Activated CD4-positive, alpha-beta T cell treated with anti-CD3 and anti-CD28 coated beads, Interleukin-2, amount 10 ng/mL, durations not matched to agents 24 days and 14 days (primary cell): ENCODE measurements around the gene TFIP11. TPM values are rescaled to one million over a fixed set of nuclear protein-coding genes. Genes with fewer than 3 reads are reported as not detected.

Experiments
- DNase-seq: peaks from one replicate; pipeline ENCODE4 v3.0.0; 2022
- H3K27ac Mint-ChIP-seq: one replicate; pipeline ENCODE4 v1.8.0; 2022; ENCODE audit warnings: mild to moderate bottlenecking, mixed read lengths
- H3K27me3 Mint-ChIP-seq: one replicate; pipeline ENCODE4 v1.8.0; 2022; ENCODE audit warnings: mixed read lengths
- H3K36me3 Mint-ChIP-seq: one replicate; pipeline ENCODE4 v1.8.0; 2022; ENCODE audit warnings: low read depth, mild to moderate bottlenecking, mixed read lengths
- H3K4me1 Mint-ChIP-seq: one replicate; pipeline ENCODE4 v1.8.0; 2021; ENCODE audit warnings: mixed read lengths
- H3K4me3 Mint-ChIP-seq: one replicate; pipeline ENCODE4 v1.8.0; 2022; ENCODE audit warnings: mild to moderate bottlenecking, moderate library complexity, mixed read lengths
- H3K9me3 Mint-ChIP-seq: one replicate; pipeline ENCODE4 v1.8.0; 2021; ENCODE audit warnings: mixed read lengths
- intact Hi-C: fragments of 100-400 bp; cut with micrococcal nuclease; formaldehyde crosslinking; loops from one replicate; pipeline ENCODE4 v1.15.1; 2023
- total RNA-seq: library from RNA; stranded (reverse); gene quantifications from 2 replicates; pipeline ENCODE4 v1.2.3, GENCODE V29; 2022

The TFIP11 gene
- total RNA-seq, 1 donor from 2014 or later: 56.3 TPM

DNA sequence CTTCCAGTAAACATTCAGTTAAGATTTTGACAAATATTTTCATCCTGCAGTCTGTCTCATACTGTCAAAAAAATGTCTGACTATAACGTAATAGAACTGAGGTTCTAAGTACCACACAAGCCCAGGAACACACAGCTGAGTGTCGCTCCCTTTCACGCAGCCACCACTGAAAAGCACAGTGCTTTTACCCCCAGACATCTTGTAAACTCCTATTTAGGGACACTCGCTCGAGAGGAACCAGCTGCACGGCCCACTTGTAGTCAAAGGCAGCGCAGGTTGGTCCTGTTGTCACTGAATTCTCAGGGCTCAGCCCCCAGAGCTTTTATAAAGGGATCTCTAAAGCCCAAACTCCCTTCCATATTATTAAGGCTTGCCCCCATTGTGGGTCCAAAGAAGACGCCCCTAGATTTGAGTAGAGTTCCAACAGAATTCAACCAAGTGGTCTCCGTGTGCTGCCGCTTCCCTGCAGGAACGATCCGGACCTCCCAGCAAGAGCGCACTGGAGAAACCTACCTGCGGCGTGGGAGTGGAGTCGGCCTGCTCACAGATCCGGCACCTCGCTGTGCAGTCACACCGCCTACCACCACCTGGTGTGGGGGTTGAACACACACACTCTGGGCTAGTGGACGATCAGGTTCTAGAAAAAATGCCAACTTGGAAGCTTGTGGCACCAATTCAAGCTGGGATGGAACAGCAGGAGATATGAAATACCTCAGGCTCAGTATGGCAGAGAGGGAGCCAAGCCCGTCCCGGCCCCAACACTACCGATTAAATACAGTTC lies 59.8 kb downstream of the TFIP11 start:
- Mint-ChIP-seq H3K4me3 (no peak overlapping the region), H3K4me1 (no peaks in the 10 kb centered on the region), H3K27me3 (no peaks in the 10 kb centered on the region), H3K27ac (no peak overlapping the region), H3K9me3 (no peaks in the 10 kb centered on the region), H3K36me3 (peaks cover 27% of the 10 kb centered on the region)
- intact Hi-C loops: no loop called here
- no peak for DNase-seq

- Mint-ChIP-seq H3K4me1 (no peaks in the 10 kb centered on the region), H3K9me3 (no peaks in the 10 kb centered on the region), H3K4me3 (no peak overlapping the region), H3K27ac (no peak overlapping the region), H3K27me3 (no peaks in the 10 kb centered on the region), H3K36me3 (peaks cover 19% of the 10 kb centered on the region)
- intact Hi-C loops: no loop called here
- no peak for DNase-seq
Observed at GRCh38 chr22:26450453-26451185, 61.7 kb downstream of the TFIP11 start.

DNA sequence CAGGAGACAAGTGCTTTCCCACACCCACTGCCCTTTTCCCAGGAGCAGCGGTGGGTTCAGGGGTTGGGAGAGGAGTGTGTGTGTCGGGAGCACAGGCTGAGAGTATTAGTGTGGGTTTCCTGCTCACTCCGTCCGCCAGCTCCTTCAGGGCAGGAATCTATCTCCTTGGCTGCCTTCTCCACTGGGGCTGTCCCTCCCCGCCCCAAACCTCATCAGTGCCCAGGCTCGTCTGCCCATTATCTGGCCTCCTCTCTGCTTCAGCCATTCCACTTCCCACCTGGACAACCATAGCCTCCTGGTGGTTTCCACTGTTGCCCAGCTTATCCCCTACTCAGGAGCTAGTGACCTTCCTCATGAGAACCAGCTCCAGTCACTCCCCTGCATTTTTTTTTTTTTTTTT lies 63.3 kb downstream of the TFIP11 start:
- Mint-ChIP-seq H3K27me3 (no peaks in the 10 kb centered on the region), H3K27ac (no peak overlapping the region), H3K9me3 (no peaks in the 10 kb centered on the region), H3K36me3 (peaks cover 19% of the 10 kb centered on the region), H3K4me3 (no peak overlapping the region), H3K4me1 (no peaks in the 10 kb centered on the region)
- no peak for DNase-seq
- intact Hi-C loops: no loop called here

GRCh38 chr22:26448334-26448733 lies 63.9 kb downstream of the TFIP11 start:
- DNase-seq: no peak
- H3K9me3 Mint-ChIP-seq: no peaks in the 10 kb centered on the region
- H3K4me1 Mint-ChIP-seq: no peaks in the 10 kb centered on the region
- H3K27me3 Mint-ChIP-seq: no peaks in the 10 kb centered on the region
- no peak overlapping the region for H3K4me3 Mint-ChIP-seq
- peaks cover 18% of the 10 kb centered on the region for H3K36me3 Mint-ChIP-seq
- no peak overlapping the region for H3K27ac Mint-ChIP-seq
- intact Hi-C loops: no loop called here

- Mint-ChIP-seq H3K4me1 (no peaks in the 10 kb centered on the region), H3K36me3 (peaks cover 17% of the 10 kb centered on the region), H3K9me3 (no peaks in the 10 kb centered on the region), H3K27ac (no peak overlapping the region), H3K27me3 (no peaks in the 10 kb centered on the region), H3K4me3 (no peak overlapping the region)
- intact Hi-C loops: no loop called here
- no peak for DNase-seq
Observed at GRCh38 chr22:26447584-26448329, 64.5 kb downstream of the TFIP11 start.

DNA sequence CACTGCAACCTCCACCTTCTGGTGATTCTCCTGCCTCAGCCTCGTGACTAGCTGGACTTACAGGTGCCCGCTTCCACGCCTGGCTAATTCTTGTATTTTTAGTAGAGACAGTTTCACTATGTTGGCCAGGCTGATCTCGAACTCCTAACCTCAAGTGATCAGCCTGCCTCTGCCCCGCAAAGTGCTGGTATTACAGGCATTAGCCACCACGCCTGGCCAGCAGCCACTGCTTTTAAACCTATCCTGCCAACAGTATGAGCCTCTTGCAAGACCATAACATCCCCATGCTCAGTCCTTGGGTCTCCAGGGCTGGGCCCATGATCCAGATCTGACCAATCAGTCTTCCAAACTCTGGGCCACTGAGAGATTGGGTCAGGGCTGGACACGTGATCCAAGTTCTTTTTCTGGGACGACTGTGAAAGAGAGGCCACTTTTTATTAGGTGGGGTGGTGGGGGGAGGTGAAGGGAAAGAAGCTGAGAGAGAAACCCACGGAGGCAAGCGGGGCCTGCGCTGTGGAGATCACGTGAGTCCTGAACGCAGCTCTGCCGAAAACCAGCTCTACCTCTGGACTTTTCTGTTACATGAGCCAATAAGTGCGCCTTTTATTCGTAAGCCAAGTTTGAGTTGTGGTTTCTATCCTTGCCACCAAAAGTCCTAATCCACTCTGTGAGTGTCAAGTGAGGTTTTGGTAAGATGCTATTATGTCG lies 65.3 kb downstream of the TFIP11 start:
- DNase-seq: no peak
- intact Hi-C loops: no loop called here
- Mint-ChIP-seq H3K4me1 (peaks cover 1% of the 10 kb centered on the region), H3K4me3 (no peak overlapping the region), H3K36me3 (peaks cover 16% of the 10 kb centered on the region), H3K9me3 (no peaks in the 10 kb centered on the region), H3K27ac (peak overlapping the region; percentile 13), H3K27me3 (no peaks in the 10 kb centered on the region)

- intact Hi-C loops: no loop called here
- H3K27ac Mint-ChIP-seq: no peak overlapping the region
- peaks cover 5% of the 10 kb centered on the region for H3K4me1 Mint-ChIP-seq
- no peaks in the 10 kb centered on the region for H3K9me3 Mint-ChIP-seq
- H3K27me3 Mint-ChIP-seq: no peaks in the 10 kb centered on the region
- no peak overlapping the region for H3K4me3 Mint-ChIP-seq
- DNase-seq: no peak
- peaks cover 14% of the 10 kb centered on the region for H3K36me3 Mint-ChIP-seq
Observed at GRCh38 chr22:26445577-26446275, 66.5 kb downstream of the TFIP11 start.

DNA sequence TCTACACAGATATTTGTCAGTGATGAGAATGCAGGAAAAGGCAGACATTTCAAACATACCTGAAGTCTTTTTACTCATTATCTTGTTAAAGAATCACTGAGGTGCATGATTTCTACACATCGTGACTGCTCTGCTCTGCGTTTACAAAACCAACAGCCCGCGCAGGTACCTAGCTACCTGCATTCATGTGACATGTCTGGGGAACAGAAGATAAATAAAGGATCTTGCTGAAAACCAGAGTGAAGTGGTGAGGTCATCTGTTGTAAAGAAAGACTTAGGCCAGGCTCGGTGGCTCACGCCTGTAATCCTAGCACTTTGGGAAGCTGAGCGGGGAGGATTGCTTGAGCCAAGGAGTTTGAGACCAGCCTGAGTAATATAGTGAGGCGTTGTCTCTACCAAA lies 67.5 kb downstream of the TFIP11 start:
- intact Hi-C loops: no loop called here
- Mint-ChIP-seq H3K27ac (no peak overlapping the region), H3K4me1 (peaks cover 6% of the 10 kb centered on the region), H3K9me3 (no peaks in the 10 kb centered on the region), H3K36me3 (peaks cover 14% of the 10 kb centered on the region), H3K27me3 (no peaks in the 10 kb centered on the region), H3K4me3 (no peak overlapping the region)
- no peak for DNase-seq

DNA sequence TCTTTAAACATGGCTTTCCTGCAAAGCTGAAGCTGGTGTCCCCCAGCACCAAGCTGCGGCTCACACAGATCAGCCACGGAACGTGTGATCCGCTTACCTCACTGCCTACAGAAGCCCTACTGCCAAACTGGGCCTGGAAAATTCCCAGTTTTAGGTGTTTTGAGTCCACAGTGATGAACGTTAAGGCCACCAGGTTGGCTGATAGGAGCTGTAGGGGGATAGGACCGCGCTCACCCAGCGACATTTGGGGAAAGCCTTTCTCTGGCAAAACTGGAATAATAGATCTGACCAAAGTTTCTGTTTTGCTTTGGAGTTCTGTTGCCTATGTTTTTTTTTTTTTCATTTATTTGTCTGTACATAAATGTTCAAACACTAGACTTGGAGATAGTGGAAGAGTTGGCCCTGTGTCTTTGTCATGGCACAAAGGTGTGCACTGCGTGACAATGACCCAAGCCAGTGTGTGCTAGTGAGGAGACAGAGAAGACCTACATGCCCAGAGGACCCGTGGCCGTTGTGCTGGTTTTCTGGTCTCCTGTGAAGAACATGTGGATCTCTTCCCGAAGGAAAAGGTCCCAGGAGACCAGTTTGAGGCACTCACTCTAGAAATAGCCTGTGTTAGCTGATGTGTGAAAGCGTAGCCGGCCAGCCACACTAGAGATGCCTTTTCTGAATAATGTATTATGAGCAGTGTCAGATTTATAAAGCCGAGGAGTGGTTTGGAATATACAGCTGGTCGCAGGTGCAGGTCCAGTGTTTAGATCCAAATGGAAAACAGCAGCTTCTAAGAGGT lies 68.2 kb downstream of the TFIP11 start:
- Mint-ChIP-seq H3K9me3 (no peaks in the 10 kb centered on the region), H3K4me3 (no peak overlapping the region), H3K27ac (peak overlapping the region; percentile 40), H3K4me1 (peaks cover 6% of the 10 kb centered on the region), H3K27me3 (no peaks in the 10 kb centered on the region), H3K36me3 (peaks cover 14% of the 10 kb centered on the region)
- DNase-seq: no peak
- intact Hi-C loops: no loop called here

GRCh38 chr22:26442086-26442756 lies 70.1 kb downstream of the TFIP11 start:
- intact Hi-C loops: no loop called here
- no peak overlapping the region for H3K4me3 Mint-ChIP-seq
- DNase-seq: no peak
- no peaks in the 10 kb centered on the region for H3K9me3 Mint-ChIP-seq
- H3K27ac Mint-ChIP-seq: peak overlapping the region; percentile 74
- peaks cover 13% of the 10 kb centered on the region for H3K4me1 Mint-ChIP-seq
- H3K36me3 Mint-ChIP-seq: peaks cover 16% of the 10 kb centered on the region
- H3K27me3 Mint-ChIP-seq: no peaks in the 10 kb centered on the region
